Hippocampal formation (tissue), 2 donors: Measurements from ENCODE around the gene SEC24D.
A peak's percentile ranks its signal among the peaks of the same experiment; 100 is the strongest.

ENCODE experiments used
- DNase-seq, 2 donors: peaks; one replicate each; lab custom pipeline; 2025; lab: John Stamatoyannopoulos, UW

SEC24D gene

DNA sequence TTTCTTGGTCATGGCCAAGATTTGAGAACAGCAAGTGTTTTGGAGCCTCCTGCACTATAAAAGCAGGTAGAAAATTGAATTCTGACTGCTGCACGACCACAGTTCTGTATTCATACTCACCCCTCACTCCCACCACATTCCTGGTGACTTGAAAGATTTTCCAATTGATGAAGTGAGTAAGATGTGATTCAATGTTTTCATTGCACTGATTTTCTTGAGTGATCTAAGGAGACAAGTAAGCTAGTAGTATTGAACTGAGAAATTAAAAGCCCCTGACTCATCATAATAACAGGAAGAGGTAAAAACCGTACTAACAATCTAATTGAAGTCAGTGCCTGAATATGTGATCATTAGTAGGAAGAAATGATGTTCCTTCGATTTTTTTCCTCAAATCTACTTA lies 6.1 kb upstream of the SEC24D start:
- DNase-seq: no peak

DNA sequence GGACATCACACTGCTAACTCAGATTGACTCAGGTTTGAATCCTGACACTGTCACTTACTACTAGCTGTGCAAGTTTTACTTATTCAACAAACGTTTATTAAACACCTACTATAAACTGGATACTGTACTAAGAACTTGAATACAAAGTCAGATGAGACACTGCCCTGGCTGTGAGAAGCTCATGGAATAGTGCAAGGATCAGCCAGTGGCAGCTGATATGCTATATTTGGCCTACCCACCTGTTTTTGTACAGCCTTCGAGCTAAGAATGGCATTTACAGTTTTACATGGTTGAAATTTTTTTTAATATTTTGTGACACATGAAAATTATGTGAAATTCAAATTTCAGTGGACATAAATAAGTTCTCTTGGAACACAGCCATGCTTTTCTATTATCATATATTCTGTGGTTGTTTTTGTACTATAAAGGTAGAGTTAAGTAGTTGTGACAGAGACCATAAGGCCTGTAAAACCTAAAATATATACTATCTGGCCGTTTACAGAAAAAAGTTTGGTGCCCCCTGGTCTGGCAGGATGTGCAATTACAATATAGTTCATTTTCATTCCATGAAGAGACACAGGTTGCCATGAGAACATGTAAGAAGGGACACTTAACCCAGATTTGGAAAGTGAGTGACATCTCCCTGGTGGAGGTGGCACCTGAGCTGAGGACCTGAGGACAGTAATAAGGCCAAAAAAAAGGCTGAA lies 3.4 kb upstream of the SEC24D start:
- DNase-seq: no peak

DNA sequence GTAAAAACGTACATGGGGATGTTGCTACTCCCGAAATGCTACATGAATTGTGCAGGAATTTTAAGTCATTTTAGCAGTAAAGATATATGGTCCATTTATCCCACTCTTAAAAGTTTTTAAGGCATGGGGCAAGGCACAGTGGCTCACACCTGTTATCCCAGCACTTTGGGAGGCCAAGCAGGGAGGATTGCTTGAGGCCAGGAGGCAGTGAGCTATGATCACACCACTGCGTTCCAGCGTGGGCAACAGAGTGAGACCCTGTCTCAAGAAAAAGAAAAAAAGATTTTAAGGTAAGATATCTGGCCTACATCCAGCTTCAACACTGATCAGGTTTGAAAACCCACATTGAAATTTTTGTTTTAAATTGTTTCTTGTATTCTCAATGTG lies 1.2 kb upstream of the SEC24D start:
- DNase-seq: no peak

DNA sequence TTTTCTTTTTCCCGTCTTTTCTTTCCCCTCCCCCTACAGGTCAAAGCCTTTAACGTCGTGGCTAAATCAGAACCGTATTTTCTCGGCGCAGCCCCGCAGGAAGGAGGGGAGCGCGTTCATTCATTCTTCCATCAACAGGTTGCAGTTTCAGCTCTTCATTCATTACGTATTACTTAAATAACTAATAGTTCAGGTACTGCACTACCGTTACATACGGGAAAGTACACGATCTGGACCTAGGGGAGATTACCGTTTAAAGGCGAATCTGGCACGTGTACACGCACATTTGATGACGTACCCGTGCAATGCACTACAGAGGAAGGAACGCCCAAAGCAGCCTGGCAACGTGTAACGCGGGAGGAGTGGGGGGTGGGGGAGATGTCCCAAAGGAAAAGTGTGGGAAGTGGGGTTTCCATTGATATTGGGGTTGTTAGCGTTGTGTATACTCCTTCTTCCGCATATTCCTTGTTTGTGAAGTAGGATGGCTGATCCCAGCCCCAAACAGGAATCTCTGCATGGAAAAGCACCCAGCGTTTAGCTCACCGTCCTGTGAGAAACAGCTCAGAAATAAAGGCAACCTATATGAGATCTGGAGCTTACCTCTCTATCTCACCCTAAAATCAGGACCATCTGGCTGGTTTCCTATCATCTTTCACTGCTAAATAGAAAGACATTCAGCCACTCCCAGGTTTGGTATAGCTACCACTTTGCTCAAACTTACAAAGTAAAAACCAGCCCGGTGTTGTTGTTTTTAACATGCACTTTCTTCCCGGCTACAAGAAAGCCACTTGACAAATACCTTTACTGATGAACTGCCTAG lies 585 bp upstream of the SEC24D start:
- DNase-seq: peak in 1 of 2 donors; percentile 41

DNA sequence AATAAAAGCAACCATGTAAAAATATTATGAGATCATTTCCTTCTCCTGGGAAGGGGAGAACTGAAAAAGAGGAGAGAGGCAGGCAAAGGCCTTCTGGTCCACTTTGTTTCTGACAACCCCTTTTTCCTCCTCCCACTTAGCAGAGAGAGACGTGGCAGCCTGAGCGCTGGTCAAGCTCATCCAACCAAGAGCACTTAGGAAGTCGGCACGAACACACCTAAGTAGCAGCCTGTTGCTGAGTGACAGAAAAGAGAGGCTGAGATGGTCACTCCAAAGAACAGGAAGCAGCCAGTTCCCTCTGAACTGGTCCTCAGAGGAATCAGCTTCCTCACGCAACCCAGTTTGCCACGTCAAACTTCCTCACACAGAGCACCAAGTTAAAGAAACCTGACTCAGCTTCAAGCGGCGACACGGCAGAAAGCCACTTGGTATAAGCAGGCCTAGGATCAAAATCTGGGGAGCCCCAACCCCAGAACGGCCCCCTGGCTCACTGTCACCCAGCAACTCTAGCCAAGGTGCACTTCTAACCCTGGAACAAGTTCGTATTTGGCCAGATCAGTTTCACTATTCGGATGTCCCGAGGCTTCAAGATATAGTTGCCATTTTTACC lies 861 bp downstream of the SEC24D start:
- DNase-seq: peak; percentile 29 to 37

DNA sequence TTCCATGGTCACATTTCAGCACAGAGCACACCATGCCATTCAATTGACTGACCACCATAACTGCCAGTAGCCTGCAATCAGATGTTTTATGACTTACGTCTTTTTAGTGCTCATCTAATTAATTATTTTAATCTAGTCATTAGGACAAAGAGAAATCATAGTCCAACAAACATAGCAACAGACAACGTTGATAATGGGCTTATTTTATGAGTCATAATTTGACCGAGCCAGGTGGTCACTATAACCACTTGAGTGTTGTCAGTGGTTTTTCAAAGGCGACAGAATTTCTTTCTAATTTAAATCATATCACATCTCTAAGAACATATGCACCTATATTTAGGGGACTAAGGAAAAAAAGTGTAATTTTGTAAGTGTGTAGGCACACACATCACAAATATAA lies 1.9 kb downstream of the SEC24D start:
- no peak for DNase-seq

DNA sequence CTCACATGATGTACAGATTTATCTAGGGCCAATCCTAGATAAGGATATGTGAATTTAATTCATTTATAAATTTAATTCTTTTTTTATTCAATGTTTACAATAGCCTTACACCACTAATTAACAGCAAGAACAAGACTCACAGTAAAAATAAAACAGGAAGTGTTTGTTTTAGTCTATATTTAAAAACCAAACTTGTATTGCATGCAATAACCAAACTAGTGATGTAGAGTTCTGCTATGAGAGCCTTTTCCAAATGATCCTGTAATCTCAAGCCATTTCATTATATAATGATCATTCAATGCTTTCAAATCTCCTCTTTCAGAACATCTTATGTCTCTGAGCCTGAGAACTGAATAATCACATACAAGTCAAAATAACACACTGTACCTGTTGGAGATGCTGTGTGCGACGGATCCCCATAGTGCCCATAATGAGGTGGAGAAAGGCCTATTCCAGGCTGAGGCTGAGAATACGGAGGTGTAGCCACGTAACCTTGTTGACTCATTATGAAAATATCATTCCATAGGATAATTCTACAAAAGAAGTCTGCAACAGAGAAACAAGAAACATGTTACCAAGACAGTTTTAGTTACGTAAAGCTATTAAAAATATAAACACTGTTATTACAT lies 2.6 kb downstream of the SEC24D start:
- DNase-seq: no peak

DNA sequence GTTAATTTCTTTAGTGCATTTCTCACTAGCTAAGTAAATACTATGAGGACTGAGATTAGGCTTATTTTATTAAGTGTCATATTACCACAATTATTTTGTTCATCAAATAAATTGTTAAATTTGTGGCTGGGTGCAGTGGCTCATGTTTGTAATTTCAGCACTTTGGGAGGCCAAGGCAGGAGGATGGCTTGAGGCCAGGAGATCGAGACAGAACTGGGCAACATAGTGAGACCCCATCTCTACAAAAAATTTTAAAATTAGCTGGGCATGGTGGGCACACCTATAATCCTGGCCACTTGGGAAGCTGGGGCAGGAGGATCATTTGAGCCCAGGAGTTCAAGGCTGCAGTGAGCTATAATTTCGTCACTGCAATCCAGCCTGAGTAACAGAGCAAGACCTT lies 6.8 kb downstream of the SEC24D start:
- no peak for DNase-seq

DNA sequence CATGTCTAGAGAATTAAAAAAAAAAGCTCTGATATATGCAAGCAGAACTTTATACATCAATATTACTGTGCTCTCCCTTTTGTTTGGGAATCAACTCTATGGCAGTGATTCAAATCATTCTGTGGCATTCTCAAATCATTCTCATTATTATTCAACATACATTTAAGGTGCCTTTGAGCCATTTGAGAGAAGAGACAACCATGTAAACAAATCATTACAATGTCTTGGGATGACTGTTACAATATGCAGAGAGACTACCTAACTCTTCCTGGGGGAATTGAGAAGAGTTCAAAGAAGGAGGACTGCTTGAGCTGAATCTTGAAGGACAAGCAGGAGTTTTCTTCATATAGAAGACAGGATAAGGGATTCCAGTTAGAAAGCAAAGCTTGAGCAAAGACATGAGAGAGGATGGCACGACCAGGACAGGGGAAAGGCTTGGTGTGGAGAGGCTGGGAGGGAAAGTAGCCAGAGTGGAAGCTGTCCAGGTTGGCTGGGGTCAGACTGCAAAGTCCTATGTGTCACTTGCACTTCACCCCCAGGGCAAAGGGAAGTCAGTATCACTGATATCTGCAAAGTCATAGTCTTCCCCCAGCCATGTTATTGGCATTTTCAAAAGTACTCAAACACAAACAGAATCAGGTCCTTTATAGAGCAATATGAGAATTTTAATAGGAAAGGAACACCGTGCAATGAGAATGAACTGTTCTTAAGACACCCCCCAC lies 9.0 kb downstream of the SEC24D start:
- no peak for DNase-seq

DNA sequence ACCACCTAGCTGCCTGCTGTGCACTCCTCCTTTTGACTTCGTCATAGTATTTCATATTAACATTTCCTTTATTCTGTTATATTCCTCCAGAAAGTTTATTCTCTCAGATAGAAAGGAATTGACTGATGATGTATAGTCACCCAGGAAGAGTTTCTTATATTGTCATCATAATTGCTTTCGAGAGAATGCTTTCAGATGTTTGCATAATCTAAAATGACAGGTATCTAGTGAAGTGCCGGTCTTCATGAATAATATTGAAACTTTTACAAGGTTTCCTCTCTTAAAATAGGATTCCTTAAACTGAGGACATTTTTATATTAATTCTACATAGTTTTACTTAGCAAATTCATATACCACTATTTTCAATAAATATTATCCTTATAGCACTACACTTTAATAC lies 10.1 kb downstream of the SEC24D start:
- DNase-seq: no peak

DNA sequence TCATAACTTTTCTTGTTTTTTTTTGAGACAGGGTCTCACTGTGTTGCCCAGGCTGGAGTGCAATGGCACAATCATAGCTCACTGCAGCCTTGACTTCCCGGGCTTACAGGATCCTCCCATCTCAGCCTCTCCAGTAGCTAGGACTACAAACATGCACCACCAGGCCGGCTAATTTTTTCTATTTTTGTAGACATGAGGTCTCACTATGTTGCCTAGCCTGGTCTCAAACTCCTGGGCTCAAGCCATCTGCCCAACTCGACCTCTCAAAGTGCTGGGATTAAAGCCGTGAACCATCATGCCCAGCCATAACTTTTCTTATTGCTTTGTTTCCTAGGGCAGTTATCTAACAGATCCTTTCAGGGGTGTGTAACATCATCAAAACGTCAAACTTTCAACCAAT lies 11.8 kb downstream of the SEC24D start:
- no peak for DNase-seq

DNA sequence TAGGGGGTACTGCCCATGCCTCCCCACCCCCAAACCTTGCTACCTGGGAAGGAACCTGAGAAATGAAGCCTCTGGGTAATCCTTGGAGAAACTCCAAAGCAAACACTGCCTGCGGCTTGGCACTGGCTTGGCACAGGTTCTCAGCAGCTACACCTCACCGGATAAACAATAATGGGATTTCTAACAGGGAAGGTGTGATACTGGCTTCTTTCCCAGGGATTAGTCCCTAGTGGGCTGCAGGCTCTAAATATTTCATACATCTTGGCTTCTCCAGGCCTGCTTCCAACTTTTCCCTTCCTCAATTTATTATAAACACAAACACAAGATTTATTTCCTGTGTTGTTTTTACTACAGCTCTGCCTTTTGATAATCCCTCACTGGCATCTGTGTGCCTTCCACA lies 12.5 kb downstream of the SEC24D start:
- DNase-seq: no peak

DNA sequence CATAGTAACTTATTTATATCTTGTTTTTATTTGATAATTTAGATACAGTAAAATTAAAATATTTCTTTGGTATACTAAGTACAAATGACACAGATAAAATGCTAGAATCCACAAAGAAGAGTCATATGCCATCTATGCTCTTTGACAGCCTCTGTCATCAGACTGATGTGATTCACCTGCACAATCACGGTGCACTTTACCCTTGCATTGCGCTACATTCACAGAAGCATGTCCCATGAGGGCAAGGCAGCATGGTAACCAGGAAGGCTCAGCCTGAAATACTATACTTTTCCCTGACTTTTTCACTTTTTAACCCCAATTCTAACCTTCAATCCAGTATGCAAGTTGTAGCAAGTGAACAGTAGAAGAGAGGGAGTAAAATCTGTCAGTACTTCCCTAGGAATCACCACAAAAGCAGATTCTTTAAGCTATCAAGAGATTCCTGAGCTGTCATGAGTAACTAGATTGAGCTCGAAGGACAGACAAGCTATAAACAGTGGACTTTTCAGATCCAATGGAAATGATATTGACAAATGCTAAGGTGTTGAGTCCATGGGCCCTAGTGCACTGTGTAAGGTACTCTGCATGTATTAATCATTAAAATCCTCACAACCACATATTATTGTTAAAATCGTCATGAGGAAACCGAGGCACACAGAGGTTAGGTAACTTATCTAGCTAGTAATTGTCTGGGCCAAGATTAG lies 14.2 kb downstream of the SEC24D start:
- DNase-seq: no peak

DNA sequence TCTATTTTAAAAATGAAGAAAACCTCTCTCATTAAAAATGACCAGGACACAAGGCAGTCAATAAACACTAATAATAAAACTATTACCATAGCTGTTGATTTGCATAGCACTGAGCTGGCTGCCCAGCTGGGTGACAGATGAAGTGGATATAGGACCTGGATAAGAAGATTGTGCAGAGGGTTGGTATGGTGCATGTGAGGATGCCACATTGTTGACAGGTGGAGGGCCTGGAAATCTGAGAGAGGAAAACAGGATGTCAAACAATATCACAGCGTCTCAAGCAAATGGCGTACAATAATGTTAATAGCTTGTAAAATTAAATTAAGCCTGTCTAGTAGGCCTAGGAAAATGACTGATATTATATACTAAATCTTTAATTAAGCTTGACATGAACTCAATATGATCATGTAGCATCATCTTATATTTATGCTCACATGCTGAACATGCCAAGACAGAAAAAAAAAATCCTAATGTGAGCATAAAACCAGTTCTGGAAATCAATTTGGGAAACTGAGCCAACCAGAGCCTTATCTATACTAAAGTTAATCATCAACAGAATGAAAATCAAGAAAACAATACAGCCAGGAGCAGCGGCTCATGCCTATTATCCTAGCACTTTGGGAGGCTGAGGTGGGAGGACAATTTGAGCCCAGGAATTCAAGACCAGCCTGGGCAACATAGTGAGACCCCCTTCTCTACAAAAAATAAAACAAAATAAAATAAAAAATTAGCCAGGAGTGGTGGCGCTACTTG lies 18.6 kb downstream of the SEC24D start:
- no peak for DNase-seq

DNA sequence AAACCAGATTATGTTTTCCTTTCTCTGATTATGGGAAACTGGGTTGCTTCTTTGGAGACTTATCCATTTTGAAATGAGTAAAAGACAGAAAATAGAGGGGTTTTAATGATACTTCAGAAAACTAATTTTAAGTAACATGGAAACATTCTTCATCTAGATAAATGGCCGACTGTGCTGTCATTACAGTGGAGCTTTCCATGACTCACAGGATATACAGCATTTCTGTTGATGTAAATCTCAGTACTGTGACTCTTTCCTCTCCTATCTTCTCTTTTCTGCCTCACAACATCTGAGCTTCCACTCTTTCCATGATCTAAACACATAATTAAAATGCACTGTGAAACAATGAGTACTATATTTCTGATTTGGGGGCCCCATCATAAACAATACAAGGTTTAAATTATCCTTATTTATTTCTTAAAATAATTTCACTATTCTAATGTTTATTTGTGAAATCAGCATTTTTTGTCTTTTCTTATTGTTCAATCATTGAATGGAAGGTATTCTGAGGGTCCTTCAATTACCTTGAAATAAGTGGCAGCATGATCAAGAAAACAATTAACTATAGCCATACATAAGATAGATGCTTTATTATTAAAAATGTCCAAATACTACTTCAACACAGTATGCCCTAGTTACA lies 19.3 kb downstream of the SEC24D start:
- DNase-seq: no peak

DNA sequence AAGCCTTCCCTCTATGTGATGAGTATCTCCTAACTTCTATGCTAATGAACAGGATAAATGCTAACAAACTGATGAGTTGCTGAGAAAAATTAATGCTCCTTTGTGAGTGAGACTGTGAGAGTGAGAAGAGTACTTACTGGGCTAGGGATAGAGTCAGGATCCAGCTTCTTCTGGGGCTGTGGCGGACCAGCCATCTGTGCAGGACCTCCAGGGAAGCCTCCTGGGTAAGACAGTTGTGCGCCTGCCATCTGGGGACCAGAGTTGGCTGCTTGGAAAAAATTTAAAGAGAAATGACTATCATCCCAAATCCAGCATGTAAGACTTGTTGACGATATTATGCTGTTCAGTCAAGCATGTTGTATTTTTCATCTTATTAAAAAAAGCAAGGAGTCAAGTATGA lies 21.0 kb downstream of the SEC24D start:
- DNase-seq: no peak

DNA sequence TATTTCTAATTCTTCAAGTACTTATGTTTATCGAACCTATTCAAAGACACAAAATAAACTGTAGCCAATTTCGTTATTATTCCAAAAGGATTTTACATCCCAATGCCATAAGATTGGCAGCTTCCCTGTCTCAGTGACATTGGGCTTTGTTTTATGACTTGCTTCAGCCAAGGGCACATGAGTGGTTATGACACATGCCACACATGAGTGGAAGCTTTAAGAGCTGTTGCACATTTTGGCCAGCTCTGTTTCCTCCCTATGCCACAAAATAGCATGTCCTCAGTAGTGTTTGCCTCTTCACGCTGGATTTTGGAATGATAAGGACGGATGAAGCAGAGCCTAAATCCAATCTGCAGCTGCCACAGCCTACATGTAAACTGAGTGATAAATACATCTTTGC lies 21.9 kb downstream of the SEC24D start:
- no peak for DNase-seq

DNA sequence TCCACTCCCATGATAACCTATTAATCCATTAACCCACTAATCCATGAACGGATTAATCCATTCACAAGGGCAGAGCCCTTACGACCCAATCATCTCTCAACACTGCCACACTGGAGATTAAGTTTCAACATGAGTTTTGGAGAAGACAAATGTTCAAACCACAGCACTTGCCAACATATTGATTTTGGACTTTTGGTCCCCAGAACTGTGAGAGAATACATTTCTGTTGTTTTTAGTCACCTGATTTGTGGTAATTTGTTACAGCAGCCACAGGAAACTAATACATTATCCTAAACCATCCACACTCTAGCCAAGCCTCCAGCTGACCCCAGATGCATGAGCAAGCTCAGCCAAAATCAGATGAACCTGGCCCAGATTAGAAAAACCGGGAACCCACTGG lies 22.4 kb downstream of the SEC24D start:
- DNase-seq: no peak

DNA sequence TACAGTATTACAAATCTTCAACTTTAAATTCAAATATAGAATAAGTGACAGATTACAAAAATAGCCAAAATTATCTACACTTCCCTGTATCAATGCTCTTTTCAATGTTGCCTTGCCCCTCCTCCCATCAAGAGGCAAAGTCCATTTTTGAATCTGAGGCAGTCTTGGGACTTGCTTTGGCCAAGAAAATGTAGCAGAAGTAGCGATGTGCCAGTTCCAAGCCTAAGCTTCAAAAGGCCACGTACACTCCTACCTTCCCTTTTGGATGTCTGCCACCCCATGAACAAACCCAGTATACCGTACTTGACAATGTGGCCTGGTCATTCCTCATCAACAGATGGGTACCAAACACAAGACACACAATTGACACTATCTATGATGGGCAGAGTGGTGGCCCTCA lies 24.1 kb downstream of the SEC24D start:
- DNase-seq: no peak
